Lower lobe of right lung (tissue), 2 donors: ENCODE data around the gene TRMT1. TPM values are rescaled to one million over a fixed set of nuclear protein-coding genes. Genes with fewer than 3 reads are reported as not detected.
A peak's percentile ranks its signal among the peaks of the same experiment; 100 is the strongest.

Source experiments
- ATAC-seq, 2 donors: fragments of 200-7000 bp; cut with Tn5 transposase; one replicate each; pipeline ENCODE4 v1.9.1; 2020 to 2022; ENCODE audit warnings: mild to moderate bottlenecking in 2 of 2, moderate library complexity in 2 of 2
- DNase-seq: peaks from one replicate; pipeline ENCODE4 v3.0.0-alpha.2; 2020
- H3K27ac ChIP-seq: fragments of 200-600 bp; one replicate; pipeline ENCODE4 v1.8.0; 2022
- H3K27me3 ChIP-seq: fragments of 200-600 bp; one replicate; pipeline ENCODE4 v1.8.0; 2022; ENCODE audit warnings: low read depth
- H3K36me3 ChIP-seq: fragments of 200-600 bp; one replicate; pipeline ENCODE4 v1.8.0; 2022; ENCODE audit warnings: mild to moderate bottlenecking
- H3K4me1 ChIP-seq: fragments of 200-600 bp; one replicate; pipeline ENCODE4 v1.8.0; 2022
- H3K4me3 ChIP-seq: fragments of 200-600 bp; one replicate; pipeline ENCODE4 v1.8.0; 2022; ENCODE audit warnings: mild to moderate bottlenecking
- H3K9me3 ChIP-seq: fragments of 200-600 bp; one replicate; pipeline ENCODE4 v1.8.0; 2022
- CTCF ChIP-seq: fragments of 200-600 bp; IDR thresholded peaks from one replicate; pipeline ENCODE4 v1.8.0; 2022; ENCODE audit warnings: antibody characterized with exemption, mild to moderate bottlenecking
- intact Hi-C: fragments of 100-400 bp; cut with DNase I; formaldehyde crosslinking; loops from one replicate; pipeline ENCODE4 v1.11.0; 2022
- total RNA-seq: library from RNA; stranded (reverse); fragmentation: NEBNext Ultra II Directional; extraction: Animal tissue kit (Norgen Biotek cat#: 25700); gene quantifications from one replicate; pipeline ENCODE4 v1.2.1, GENCODE V29; 2021
- donor health status: DM: no; HTN: yes; CAD: no; lungs with severe emphysema.

The TRMT1 gene
- total RNA-seq, 1 donor from 2014 or later = 29.3 TPM

DNA sequence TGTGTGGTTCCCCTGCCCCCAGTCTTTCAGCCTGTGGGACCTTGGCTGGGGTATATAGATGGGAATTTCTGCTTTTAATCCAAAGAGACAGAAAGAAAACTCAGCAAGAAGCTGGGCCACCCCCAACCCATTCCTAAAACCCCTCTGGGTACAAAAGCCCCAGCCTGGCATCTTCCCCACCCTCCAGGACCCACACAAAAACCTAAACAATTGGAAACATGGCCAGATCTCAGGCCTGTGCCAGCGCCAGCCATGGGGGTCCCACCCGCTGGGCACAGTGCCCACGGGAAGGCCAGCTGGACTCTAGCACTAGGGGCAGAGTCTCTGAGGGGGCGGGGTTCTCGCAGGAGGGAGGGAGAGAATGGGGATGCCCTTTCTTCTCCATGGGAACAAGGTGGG is 22.4 kb downstream of the TRMT1 start:
- Histone ChIP-seq H3K9me3 (no peaks in the 10 kb centered on the region), H3K4me1 (peaks cover 81% of the 10 kb centered on the region), H3K4me3 (no peak overlapping the region), H3K27ac (peak overlapping the region; percentile 72), H3K36me3 (peaks cover 32% of the 10 kb centered on the region), H3K27me3 (no peaks in the 10 kb centered on the region)
- TF ChIP-seq CTCF = no peak
- ATAC-seq = no peak
- intact Hi-C loops = no loop called here
- no peak for DNase-seq

GRCh38 chr19:13093407-13094105 is 23.0 kb downstream of the TRMT1 start:
- Histone ChIP-seq H3K36me3 (peaks cover 32% of the 10 kb centered on the region), H3K9me3 (no peaks in the 10 kb centered on the region), H3K4me3 (no peak overlapping the region), H3K4me1 (peaks cover 75% of the 10 kb centered on the region), H3K27me3 (no peaks in the 10 kb centered on the region), H3K27ac (peak overlapping the region; percentile 72)
- TF ChIP-seq CTCF = peak; percentile 94
- DNase-seq (peak; percentile 90), ATAC-seq (peak; percentile 75 to 77)
- intact Hi-C loops = no loop called here

GRCh38 chr19:13092606-13093235 is 23.8 kb downstream of the TRMT1 start:
- peaks cover 71% of the 10 kb centered on the region for H3K4me1 ChIP-seq
- no peaks in the 10 kb centered on the region for H3K9me3 ChIP-seq
- H3K4me3 ChIP-seq = no peak overlapping the region
- no peak for ATAC-seq
- H3K36me3 ChIP-seq = peaks cover 39% of the 10 kb centered on the region
- no peak for DNase-seq
- TF ChIP-seq CTCF = no peak
- H3K27ac ChIP-seq = peak overlapping the region; percentile 72
- intact Hi-C loops = no loop called here
- no peaks in the 10 kb centered on the region for H3K27me3 ChIP-seq

DNA sequence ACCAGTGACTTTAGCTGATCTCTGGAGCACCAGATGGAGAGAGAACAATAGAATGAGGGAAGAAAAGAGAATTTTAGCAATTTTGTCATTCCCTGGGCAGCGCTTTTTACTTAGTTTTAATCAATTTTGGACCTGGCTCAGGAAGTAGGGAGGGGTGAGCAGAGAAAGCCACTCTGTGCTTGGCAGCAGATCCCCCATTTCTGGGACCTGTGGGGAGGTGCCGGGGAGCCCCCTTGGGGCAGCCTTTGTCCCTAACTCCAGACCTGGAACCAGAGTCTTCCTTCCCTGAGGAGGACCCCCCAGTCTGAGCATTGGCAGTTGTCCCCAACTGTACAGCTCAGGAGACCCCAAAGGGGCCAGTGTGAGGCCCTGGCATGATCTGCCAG is 24.4 kb downstream of the TRMT1 start:
- TF ChIP-seq CTCF = no peak
- no peak overlapping the region for H3K4me3 ChIP-seq

DNA sequence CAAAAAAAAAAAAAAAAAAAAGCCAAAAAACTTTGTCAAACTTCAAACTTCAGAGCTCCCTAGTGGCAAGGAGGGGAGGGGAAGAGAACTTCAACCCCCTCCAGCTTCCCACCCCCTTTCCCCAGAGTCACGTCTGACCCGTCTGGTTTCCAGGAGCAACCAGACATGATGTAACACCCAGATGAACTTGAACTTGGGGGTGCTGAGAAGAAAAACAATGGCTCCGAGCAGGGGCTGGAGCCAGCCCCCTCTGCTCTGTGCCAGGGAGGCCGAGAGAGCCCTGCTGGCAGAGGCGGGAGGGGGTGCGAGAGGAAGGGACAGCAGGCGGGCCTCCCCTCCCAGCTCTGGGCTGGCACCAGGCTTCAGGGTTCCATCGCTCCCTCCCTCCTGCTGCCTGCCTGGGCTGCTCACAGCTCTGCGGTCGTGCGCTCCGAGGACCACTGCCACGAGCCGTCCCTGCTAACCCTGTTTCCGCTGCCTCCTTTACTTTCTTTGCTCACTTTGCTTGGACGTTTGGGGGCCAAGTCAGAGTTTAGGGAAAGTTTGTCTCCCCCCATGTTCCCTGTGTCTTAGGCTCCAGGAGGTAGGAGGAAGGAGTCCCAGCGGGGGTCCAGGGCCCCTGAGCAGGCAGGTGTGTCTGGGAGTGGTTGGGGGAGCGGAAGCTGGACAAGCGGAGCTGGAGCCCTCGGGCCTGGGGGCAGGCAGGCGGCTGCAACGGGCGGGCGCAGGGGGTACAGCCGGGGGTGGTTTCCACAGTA is 25.0 kb downstream of the TRMT1 start:
- peaks cover 47% of the 10 kb centered on the region for H3K36me3 ChIP-seq
- H3K27ac ChIP-seq = peak overlapping the region; percentile 72
- peaks cover 60% of the 10 kb centered on the region for H3K4me1 ChIP-seq
- intact Hi-C loops = no loop called here
- DNase-seq (no peak), ATAC-seq (peak; percentile 4 to 17)
- no peak for TF ChIP-seq CTCF
- H3K9me3 ChIP-seq = no peaks in the 10 kb centered on the region
- H3K4me3 ChIP-seq = no peak overlapping the region
- no peaks in the 10 kb centered on the region for H3K27me3 ChIP-seq

More for the DNA sequence above, 24.4 kb downstream of the TRMT1 start:
- H3K36me3 ChIP-seq = peaks cover 41% of the 10 kb centered on the region
- peak overlapping the region; percentile 72 for H3K27ac ChIP-seq
- DNase-seq = no peak
- intact Hi-C loops = no loop called here
- H3K4me1 ChIP-seq = peaks cover 65% of the 10 kb centered on the region
- ATAC-seq = no peak
- no peaks in the 10 kb centered on the region for H3K9me3 ChIP-seq
- H3K27me3 ChIP-seq = no peaks in the 10 kb centered on the region
